Neural crest cell (in vitro differentiated cells): ENCODE measurements around the gene TMEM45A. TPM values are rescaled to one million over a fixed set of nuclear protein-coding genes. Genes with fewer than 3 reads are reported as not detected.

Source experiments
- DNase-seq: peaks from one replicate; pipeline ENCODE4 v3.0.0; 2021; ENCODE audit warnings: low read depth, mixed read lengths, low spot score
- H3K27ac Mint-ChIP-seq: one replicate; pipeline ENCODE4 v1.8.0; 2021; ENCODE audit warnings: mild to moderate bottlenecking, mixed read lengths; ENCODE audit not compliant: unreplicated experiment
- H3K27me3 Mint-ChIP-seq: 2 replicates; pipeline ENCODE4 v1.8.0; 2021; ENCODE audit warnings: low read depth, mild to moderate bottlenecking, mixed read lengths
- H3K36me3 Mint-ChIP-seq: 2 replicates; pipeline ENCODE4 v1.8.0; 2021; ENCODE audit warnings: low read depth, mild to moderate bottlenecking, mixed read lengths
- H3K4me1 Mint-ChIP-seq: 2 replicates; pipeline ENCODE4 v1.8.0; 2021; ENCODE audit warnings: mixed read lengths
- H3K4me3 Mint-ChIP-seq: one replicate; pipeline ENCODE4 v1.8.0; 2021; ENCODE audit warnings: mild to moderate bottlenecking, mixed read lengths
- H3K9me3 Mint-ChIP-seq: 2 replicates; pipeline ENCODE4 v1.8.0; 2021; ENCODE audit warnings: mixed read lengths
- total RNA-seq: library from RNA; stranded (reverse); gene quantifications from 2 replicates; pipeline ENCODE4 v1.2.1, GENCODE V29; 2021
- TF ChIP-seq, protein P1 (sequence below): fragments of 200-600 bp; sonication (generic); conservative IDR thresholded peaks from 2 replicates; pipeline ENCODE4 v1.5.0; 2021; ENCODE audit warnings: antibody characterized with exemption, mild to moderate bottlenecking

The TMEM45A gene
- total RNA-seq, 1 donor from 2014 or later: 18.7 TPM

DNA sequence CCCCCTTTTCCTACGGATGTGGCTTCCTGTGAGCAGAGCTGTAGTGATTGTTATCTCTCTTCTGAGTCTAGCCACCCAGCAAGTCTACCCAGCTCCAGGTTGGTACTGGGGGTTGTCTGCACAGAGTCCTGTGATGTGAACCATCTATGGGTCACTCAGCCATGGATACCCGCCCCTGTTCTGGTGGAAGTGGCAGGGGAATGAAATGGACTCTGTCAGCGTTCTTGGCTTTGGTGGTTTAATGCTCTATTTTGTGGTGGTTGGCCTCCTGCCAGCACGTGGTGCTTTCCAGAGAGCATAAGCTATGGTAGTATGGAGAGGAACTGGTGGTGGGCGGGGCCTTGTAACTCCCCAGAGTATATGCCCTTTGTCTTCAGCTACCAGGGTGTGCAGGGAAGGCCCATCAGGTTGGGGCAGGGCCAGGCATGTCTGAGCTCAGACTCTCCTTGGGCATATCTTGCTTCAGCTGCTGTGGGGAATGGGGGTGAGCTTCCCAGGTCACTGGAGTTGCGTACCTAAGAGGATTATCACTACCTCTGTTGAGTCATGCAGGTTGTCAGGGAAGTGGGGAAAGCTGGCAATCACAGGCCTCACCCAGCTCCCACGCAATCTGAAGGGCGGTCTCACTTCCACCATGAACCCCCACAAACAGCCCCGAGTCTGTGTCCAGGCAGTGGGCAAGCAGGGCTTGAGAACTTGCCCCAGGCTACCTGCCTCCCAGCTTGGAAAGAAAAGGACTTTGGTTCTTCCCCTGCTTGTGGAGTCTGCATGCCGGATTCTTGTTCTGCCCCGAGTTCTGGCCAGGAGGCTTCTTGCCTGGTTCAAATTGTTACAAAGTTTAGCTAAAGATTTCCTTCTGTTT lies 108.0 kb downstream of the TMEM45A start:
- H3K4me3 Mint-ChIP-seq: no peak overlapping the region
- TF ChIP-seq, protein P1, sequence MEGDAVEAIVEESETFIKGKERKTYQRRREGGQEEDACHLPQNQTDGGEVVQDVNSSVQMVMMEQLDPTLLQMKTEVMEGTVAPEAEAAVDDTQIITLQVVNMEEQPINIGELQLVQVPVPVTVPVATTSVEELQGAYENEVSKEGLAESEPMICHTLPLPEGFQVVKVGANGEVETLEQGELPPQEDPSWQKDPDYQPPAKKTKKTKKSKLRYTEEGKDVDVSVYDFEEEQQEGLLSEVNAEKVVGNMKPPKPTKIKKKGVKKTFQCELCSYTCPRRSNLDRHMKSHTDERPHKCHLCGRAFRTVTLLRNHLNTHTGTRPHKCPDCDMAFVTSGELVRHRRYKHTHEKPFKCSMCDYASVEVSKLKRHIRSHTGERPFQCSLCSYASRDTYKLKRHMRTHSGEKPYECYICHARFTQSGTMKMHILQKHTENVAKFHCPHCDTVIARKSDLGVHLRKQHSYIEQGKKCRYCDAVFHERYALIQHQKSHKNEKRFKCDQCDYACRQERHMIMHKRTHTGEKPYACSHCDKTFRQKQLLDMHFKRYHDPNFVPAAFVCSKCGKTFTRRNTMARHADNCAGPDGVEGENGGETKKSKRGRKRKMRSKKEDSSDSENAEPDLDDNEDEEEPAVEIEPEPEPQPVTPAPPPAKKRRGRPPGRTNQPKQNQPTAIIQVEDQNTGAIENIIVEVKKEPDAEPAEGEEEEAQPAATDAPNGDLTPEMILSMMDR: no peak
- no peaks in the 10 kb centered on the region for H3K36me3 Mint-ChIP-seq
- peaks cover 8% of the 10 kb centered on the region for H3K27me3 Mint-ChIP-seq
- no peak overlapping the region for H3K27ac Mint-ChIP-seq
- no peak for DNase-seq
- H3K9me3 Mint-ChIP-seq: no peaks in the 10 kb centered on the region
- H3K4me1 Mint-ChIP-seq: no peaks in the 10 kb centered on the region

DNA sequence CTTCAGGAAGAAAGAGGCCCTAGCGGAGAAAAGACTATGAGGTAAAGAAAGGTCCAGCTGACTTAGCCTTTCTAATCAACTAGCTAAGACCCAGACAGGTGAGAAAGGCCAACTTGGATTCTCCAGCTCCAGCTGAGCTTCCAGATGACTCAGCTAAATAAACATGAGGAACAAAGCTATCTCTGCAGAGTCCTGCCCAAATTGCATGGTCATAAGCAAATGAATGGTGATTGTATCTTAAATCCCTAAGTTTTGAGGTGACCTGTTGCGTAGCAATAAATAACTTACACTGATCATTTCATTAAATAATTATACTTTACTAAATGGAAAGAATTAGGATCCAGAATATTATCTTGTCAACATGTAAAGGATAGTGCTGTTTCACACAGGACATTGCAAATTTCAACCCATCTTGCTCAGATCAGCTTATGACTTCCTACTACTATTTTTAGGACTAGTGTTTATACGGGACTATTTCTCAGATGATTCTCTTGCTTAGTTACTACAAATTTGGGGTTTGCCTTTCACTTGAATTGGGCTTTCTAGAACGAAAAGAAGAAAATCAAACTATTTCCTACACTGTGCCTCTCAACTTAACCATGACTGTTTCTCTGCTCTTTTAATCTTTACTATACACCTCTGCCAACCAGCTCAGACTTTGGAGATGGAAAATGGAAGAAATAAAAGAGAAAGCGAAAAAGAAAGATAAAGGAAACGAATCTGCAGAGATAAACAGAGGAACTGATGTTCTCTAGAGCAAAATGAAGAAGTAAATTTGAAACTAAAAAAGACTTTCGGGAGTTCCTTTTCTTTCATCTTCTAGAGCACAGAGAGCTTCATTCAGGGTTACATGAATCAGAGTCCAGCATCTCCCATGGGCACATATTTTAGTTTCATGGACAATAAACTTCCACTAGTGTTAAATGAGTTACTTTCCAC lies 110.4 kb downstream of the TMEM45A start:
- H3K4me1 Mint-ChIP-seq: no peaks in the 10 kb centered on the region
- H3K9me3 Mint-ChIP-seq: no peaks in the 10 kb centered on the region
- TF ChIP-seq, protein P1: no peak
- H3K36me3 Mint-ChIP-seq: no peaks in the 10 kb centered on the region
- DNase-seq: no peak
- H3K27me3 Mint-ChIP-seq: peaks cover 2% of the 10 kb centered on the region
- no peak overlapping the region for H3K4me3 Mint-ChIP-seq
- H3K27ac Mint-ChIP-seq: no peak overlapping the region

DNA sequence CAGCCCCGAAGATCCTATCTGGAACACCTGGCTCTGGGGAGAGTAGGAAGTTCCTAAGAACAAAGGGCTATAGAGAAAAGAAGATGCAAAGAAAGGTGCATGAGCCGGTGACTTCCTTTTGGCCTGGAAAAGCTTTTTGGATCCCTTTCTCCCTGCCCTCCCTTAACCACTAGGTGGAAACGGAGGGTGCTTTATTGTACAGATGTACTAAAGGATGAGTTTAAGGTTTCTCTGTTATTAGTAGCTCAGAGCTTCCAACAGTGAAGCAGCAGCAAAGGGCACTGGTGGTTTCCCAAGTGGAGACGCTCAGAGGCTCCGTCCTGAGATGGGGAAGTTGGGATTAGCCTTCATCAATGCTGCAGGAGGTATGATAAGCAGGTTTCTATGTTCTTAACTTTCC lies 111.0 kb downstream of the TMEM45A start:
- TF ChIP-seq, protein P1: peak; percentile 58
- DNase-seq: no peak
- Mint-ChIP-seq H3K27ac (no peak overlapping the region), H3K9me3 (no peaks in the 10 kb centered on the region), H3K36me3 (no peaks in the 10 kb centered on the region), H3K4me3 (no peak overlapping the region), H3K4me1 (no peaks in the 10 kb centered on the region), H3K27me3 (no peaks in the 10 kb centered on the region)

DNA sequence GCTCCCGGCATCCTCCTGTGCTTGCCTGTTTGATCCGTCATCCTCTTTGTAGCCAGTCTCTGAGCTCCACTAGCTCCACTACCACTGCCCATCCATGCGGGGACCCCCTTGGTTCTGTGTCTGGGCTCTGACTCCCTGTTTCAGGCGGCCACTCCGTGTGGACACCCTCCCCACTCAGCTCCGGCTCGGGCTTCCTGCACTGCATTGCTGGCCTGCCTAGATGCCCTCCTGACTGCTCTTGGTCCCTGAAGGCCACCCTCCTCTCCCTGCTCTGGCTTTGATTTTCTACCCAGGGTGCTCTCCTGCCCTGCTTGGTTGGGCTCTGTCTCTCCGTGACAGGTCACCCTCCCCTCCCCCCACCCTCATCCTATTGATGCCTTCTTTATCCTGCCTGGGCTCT lies 112.9 kb downstream of the TMEM45A start:
- H3K4me1 Mint-ChIP-seq: peaks cover 10% of the 10 kb centered on the region
- no peaks in the 10 kb centered on the region for H3K9me3 Mint-ChIP-seq
- H3K27ac Mint-ChIP-seq: no peak overlapping the region
- H3K4me3 Mint-ChIP-seq: no peak overlapping the region
- no peaks in the 10 kb centered on the region for H3K36me3 Mint-ChIP-seq
- no peak for DNase-seq
- H3K27me3 Mint-ChIP-seq: no peaks in the 10 kb centered on the region
- TF ChIP-seq, protein P1: no peak

DNA sequence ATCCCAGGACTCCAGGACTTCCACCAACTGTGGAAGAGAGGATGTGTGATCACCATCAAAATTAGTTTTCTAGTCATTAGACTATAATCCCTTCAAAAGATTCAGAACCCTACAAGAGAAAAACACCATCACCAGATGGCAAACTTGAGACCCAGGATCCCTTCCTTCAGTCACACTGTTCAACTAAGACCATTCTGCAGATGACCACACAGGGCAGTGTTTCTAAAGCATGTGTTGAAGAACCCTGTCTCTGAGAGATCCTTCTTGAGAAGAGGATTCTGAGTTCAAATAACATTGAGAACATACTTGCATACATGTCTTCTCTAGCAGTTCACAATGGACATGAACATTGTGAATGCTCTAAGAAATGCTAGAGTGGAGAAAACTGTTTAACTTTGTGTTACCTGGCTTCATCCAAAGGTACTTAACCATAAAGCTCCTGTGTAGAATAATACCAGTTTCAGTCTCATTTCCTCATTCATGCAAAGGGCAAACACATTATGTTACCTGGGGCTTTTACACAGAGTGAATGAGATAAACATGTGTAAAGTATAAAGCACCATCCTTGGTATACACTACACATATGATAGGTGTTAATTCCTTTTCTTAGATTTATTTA lies 114.6 kb downstream of the TMEM45A start:
- no peaks in the 10 kb centered on the region for H3K9me3 Mint-ChIP-seq
- peaks cover 15% of the 10 kb centered on the region for H3K4me1 Mint-ChIP-seq
- no peak for DNase-seq
- H3K36me3 Mint-ChIP-seq: no peaks in the 10 kb centered on the region
- no peak overlapping the region for H3K27ac Mint-ChIP-seq
- peaks cover 3% of the 10 kb centered on the region for H3K27me3 Mint-ChIP-seq
- no peak overlapping the region for H3K4me3 Mint-ChIP-seq
- TF ChIP-seq, protein P1: no peak
